RWPE2 (cell line): ENCODE measurements around the gene ARF3.

Experiments
- ATAC-seq: fragments of 200-7000 bp; cut with Tn5 transposase; 3 replicates; pipeline ENCODE4 v1.9.1; 2021; ENCODE audit warnings: low read depth
- DNase-seq: peaks from one replicate; pipeline ENCODE4 v3.0.0-alpha.2; 2020; ENCODE audit warnings: low spot score
- H3K27ac ChIP-seq: fragments of 450-650 bp; 2 replicates; pipeline ENCODE4 v1.5.1; 2017; ENCODE audit warnings: mild to moderate bottlenecking; ENCODE audit not compliant: poor library complexity, severe bottlenecking
- H3K27me3 ChIP-seq: fragments of 250-450 bp; sonication (Bioruptor Pico); 2 replicates; pipeline ENCODE4 v1.5.1; 2021; ENCODE audit warnings: mild to moderate bottlenecking, moderate library complexity; ENCODE audit not compliant: insufficient read depth, poor library complexity, severe bottlenecking
- H3K36me3 ChIP-seq: fragments of 250-450 bp; sonication (Bioruptor Pico); 2 replicates; pipeline ENCODE4 v1.5.1; 2020; ENCODE audit warnings: low read depth, mild to moderate bottlenecking, moderate library complexity
- H3K4me1 ChIP-seq: fragments of 250-450 bp; sonication (Bioruptor Pico); 2 replicates; pipeline ENCODE4 v1.5.1; 2021; ENCODE audit warnings: mild to moderate bottlenecking, moderate library complexity; ENCODE audit not compliant: insufficient read depth, poor library complexity, severe bottlenecking
- H3K4me3 ChIP-seq: fragments of 250-450 bp; sonication (Bioruptor Pico); 2 replicates; pipeline ENCODE4 v1.5.1; 2021; ENCODE audit warnings: mild to moderate bottlenecking, moderate library complexity; ENCODE audit not compliant: severe bottlenecking
- H3K9me3 ChIP-seq: fragments of 250-450 bp; sonication (Bioruptor Pico); 2 replicates; pipeline ENCODE4 v1.5.1; 2021; ENCODE audit warnings: mild to moderate bottlenecking, moderate library complexity; ENCODE audit not compliant: severe bottlenecking
- CTCF ChIP-seq: fragments of 450-650 bp; IDR thresholded peaks from one replicate; pipeline ENCODE4 v1.5.1; 2017; ENCODE audit warnings: mild to moderate bottlenecking, moderate library complexity; ENCODE audit not compliant: poor library complexity, severe bottlenecking

The ARF3 gene

DNA sequence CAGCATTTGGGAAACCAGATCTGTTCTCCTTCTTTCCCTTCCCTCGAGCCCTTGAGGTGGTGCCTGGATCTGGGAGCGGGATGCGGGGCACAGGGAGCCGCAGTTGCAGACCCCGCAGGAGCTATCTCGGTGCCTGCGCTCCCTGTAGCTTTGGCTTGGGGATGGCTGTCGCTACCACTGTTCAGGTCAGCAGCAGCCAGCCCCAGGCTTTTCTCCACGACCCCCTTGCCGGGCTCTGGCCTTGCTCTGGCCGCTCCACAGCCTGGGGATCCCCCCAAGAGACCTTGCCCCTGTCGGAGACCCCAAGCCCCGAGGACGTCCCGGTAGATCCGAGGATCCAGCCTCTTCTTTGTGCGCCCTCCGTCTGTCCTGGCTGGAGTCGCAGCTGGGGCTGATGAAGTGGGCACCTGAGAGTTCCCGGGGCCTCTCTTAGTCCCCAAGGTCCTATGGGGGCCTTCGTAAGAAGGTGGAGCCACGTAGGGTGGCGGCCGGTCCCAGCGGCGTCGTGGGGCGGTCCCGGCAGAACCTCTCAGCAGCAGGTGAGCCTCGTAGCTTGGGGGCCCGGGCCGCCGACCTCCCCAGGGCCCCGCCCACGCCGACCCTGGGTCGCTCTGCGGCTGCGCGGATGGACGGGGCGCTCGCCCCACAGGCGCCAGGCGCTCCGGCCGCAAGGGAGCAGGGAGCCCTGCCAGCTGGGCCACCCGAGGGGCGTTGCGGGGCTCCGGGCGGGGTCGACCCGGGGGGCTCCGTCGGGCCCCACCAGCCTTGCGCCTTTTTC is 40.6 kb upstream of the ARF3 start:
- Histone ChIP-seq H3K27me3 (peaks cover 14% of the 10 kb centered on the region), H3K27ac (no peak overlapping the region), H3K9me3 (no peaks in the 10 kb centered on the region), H3K36me3 (peaks cover 17% of the 10 kb centered on the region), H3K4me1 (no peaks in the 10 kb centered on the region), H3K4me3 (peak overlapping the region; percentile 32)
- ATAC-seq (peak; percentile 22), DNase-seq (no peak)
- TF ChIP-seq CTCF = no peak

GRCh38 chr12:48996794-48997718 is 39.8 kb upstream of the ARF3 start:
- H3K4me3 ChIP-seq = peak overlapping the region; percentile 15
- H3K27ac ChIP-seq = no peak overlapping the region
- H3K9me3 ChIP-seq = no peaks in the 10 kb centered on the region
- TF ChIP-seq CTCF = peak; percentile 70
- DNase-seq = no peak
- H3K27me3 ChIP-seq = peaks cover 14% of the 10 kb centered on the region
- H3K36me3 ChIP-seq = peaks cover 8% of the 10 kb centered on the region; the same call in 1 of the 2 replicates
- H3K4me1 ChIP-seq = no peaks in the 10 kb centered on the region
- ATAC-seq = peak; percentile 26; the same call in 2 of the 3 replicates

DNA sequence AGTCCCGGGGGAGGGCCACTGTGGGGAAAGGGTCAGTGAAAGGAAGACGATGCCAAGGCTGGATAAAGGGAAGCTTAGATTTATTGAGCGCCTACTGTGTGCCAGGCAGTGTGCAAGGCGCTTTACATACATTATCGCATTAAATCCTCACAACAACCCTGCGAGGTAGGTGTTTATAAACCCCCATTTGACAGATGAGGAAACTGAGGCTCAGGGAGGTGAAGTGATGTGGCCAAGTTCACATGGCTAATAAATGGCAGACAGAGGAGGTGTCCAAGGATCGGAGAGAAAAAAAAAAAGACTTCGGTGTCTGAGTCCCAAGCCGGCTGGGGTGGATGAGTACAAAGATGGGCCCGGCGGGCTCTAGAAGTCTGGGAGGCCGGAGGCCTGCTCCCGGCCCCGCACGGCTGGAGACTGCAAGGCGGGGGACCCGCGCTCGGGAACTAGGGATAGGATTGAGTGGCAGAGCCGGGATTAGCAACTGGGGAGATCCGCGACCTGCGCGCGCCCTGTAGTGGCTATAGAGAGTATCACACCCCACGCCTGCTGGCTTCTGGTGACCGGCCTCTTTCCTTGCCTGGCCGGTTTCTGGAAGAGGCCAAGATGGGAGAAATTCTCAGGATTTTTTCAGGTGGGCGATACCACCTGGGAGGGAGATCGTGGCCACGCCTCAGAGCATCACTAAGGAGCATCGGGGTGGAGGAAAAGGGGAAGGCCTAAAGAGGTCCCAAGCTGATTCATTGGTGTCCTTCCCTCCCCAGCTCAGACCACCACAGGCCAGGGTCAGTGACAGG is 38.0 kb upstream of the ARF3 start:
- Histone ChIP-seq H3K9me3 (no peaks in the 10 kb centered on the region), H3K4me3 (no peak overlapping the region), H3K27me3 (peaks cover 14% of the 10 kb centered on the region), H3K4me1 (no peaks in the 10 kb centered on the region), H3K27ac (no peak overlapping the region), H3K36me3 (no peaks in the 10 kb centered on the region)
- peak; percentile 88 for TF ChIP-seq CTCF
- peak; percentile 70 for ATAC-seq
- DNase-seq = no peak

DNA sequence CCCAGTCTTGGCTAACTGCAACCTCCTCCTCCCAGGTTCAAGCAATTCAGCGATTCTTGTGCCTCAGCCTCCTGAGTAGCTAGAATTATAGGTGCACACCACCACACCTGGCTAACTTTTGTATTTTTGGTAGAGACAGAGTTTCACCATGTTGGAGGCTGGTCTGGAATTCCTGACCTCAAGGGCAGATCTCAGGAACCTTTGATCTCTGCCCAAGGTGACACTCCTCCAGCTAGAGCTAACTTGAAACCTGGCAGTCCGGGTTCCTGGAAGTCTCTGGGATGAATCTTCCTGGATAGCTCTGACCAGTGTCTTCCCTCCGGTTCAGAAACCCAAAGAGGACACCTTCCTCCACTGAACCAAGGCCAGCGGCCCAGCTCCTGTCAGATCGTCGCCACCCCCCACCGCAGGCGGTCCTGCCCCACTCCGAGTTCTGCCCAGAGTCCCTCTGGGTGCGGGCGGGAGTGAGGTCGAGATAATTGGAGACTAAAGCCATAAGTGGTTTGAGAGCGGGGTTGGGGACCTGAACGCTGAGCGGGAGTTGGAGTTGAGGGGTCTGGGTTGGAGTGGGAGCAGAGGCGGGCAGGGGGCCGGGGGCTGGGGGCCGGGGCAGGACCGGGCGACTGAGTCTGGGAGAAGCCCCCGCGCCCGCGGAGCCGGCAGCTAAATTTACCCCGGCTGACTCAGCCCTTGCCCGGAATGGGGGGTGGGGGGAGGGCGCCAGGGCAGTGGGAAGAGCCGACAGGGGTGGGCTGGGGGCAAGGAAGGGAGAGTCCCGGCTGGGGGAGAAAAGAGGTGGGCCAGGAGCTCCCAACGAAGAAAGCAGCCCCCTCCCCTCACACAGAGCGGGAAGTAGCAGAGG is 37.2 kb upstream of the ARF3 start:
- peaks cover 14% of the 10 kb centered on the region for H3K27me3 ChIP-seq
- H3K36me3 ChIP-seq = no peaks in the 10 kb centered on the region
- no peaks in the 10 kb centered on the region for H3K9me3 ChIP-seq
- no peak for TF ChIP-seq CTCF
- no peak for ATAC-seq
- H3K4me3 ChIP-seq = no peak overlapping the region
- no peak for DNase-seq
- H3K27ac ChIP-seq = no peak overlapping the region
- no peaks in the 10 kb centered on the region for H3K4me1 ChIP-seq
